Kidney glomerular epithelial cell (primary cell): ENCODE data around the gene CLIP1.
"Not testable (repeated sequence)": the region's sequence is repeated elsewhere in the genome, so short reads cannot be mapped to it uniquely, and the experiment has no call there.

Source experiments
- DNase-seq: peaks from one replicate; lab custom pipeline; 2025; lab: John Stamatoyannopoulos, UW

The CLIP1 gene

DNA sequence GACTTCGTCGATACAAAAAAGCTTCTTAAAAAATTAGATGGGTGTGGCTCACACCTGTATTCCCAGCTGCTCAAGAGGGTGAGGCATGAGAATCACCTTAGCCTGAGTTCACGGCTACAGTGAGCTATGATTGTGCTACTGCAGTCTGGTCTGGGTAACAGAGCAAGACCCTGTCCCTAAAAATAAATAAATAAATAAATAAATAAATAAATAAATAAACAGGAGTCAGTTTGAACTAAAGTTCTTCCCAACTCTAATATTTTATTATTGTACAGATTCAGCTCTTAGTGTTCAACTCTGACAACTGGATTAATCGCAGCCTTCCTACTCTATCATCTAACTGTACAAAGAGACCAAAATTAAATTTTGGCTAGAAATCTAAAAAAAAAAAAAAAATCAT lies 12.7 kb upstream of the CLIP1 start:
- DNase-seq: no peak

DNA sequence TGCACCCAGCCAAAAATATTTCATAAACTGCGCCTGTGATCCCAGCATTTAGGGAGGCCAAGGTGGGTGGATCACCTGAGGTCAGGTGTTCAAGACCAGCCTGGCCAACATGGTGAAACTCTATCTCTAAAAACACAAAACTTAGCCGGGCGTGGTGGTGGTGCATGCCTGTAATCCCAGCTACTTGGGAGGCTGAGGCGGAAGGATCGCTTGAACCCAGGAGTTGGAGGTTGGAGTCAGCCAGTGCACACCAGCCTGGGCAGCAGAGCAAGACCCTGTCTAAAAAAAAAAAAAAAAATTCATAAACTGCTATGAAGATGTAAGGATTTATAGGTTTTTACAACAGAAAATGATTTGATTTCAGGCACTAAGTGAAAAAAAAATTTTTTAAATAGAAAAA lies 6.6 kb upstream of the CLIP1 start:
- DNase-seq: not testable (repeated sequence)

- DNase-seq: no peak
Observed at GRCh38 chr12:122427403-122427802, 4.9 kb upstream of the CLIP1 start.

GRCh38 chr12:122423258-122424165 lies 1.0 kb upstream of the CLIP1 start:
- DNase-seq: peak; percentile 29

DNA sequence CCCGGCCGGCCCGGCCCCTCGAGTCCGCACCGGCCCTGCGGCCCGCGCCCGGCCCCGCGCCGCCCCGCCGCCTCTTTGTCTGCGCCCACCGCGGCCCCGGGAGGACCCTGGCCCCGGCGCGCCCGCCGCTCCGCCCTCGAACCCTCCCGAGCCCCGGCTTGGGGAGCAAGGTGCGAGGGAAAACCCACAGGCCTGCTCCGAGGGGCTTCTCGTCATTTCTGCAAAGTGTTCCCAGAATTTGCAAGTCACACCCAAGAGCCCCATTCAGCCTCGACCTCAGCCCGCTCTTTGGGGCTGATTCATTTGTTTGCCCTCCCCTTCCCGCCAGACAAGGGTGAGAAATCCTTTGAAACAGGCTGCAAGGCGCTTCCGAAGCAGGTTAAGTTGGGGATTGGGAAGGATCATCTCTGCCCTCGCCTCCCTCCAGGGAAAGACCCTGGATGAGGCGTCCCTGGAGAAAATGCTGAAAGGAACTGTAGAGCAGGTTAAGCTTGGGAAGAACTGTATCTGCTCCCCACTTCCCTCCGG lies 325 bp upstream of the CLIP1 start:
- no peak for DNase-seq

- DNase-seq: no peak
Observed at GRCh38 chr12:122421187-122421820, 1.2 kb downstream of the CLIP1 start.

GRCh38 chr12:122420471-122421162 lies 1.9 kb downstream of the CLIP1 start:
- no peak for DNase-seq

DNA sequence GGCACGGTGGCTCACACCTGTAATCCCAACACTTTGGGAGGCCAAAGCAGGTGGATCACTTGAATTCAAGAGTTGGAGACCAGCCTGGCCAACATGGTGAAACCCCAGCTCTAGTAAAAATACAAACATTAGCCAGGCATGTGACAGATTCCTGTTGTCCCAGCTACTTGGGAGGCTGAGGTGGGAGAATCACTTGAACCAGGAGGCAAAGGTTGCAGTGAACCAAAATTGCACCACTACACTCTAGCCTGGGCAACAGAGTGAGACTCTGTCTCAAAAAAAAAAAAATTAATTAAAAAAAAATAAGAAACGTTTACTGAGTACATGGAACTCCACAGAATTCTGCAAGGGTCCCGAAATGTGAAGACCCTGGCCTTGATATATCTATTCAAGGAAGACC lies 3.4 kb downstream of the CLIP1 start:
- DNase-seq: not testable (repeated sequence)

DNA sequence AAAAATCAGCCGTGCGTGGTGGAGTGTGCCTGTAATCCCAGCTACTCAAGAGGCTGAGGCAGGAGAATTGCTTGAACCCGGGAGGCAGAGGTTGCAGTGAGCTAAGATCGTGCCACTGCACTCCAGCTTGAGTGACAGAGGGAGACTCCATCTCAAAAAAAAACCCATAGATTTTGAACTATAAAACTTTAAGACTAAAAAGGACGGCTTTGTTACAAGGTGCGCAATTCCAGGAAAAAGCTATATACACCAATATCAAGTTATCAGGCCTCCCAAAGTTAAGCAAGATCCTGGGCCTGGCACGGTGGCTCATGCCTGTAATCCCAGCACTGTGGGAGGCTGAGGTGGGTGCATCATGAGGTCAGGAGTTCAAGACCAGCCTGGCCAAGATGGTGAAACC lies 6.8 kb downstream of the CLIP1 start:
- not testable (repeated sequence) for DNase-seq

GRCh38 chr12:122413516-122414404 lies 8.7 kb downstream of the CLIP1 start:
- no peak for DNase-seq

DNA sequence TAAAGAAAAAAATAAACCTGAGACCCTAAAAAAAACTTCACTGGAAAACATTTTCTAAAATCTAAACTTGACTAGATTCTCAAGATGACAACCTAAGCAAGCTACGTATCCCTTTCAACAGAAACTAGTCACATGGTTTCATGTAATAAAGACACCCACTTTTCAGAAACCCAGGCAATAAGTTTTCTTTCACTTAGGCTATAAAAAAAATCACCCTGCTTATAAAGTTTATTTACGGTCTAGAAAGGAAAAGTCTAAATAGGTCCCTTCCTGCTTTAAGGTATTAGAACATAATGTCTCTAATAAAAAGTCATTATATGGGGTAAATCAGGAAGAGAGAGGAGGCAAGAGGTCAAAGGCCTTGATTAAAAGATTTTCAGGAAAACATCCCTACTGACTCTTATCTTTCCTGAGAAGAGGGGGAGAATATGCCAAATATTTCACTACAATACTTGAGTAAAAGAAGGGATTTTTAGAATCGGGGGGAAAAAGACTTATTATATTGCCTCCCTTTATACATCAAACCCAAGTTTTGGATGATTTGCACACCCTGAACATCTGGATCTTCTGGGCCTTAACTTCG lies 9.5 kb downstream of the CLIP1 start:
- DNase-seq: no peak

DNA sequence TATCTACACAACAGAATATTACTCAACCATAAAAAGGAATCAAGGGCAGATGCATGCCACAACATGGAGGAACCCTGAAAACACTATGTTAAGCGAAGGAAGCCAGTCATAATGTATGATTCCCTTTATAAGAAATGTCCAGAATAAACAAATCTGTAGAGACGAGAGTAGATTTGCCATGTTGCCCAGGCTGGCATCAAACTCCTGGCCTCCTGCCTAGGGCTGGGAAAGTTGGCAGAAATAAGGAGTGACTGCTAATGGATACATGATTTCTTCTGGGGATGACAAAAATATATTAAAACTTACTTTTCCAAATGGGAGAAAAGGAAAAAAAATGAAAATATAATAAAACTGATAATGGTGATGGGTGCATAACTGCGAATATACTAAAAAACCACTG lies 10.9 kb downstream of the CLIP1 start:
- no peak for DNase-seq

GRCh38 chr12:122407208-122407607 lies 15.3 kb downstream of the CLIP1 start:
- no peak for DNase-seq

DNA sequence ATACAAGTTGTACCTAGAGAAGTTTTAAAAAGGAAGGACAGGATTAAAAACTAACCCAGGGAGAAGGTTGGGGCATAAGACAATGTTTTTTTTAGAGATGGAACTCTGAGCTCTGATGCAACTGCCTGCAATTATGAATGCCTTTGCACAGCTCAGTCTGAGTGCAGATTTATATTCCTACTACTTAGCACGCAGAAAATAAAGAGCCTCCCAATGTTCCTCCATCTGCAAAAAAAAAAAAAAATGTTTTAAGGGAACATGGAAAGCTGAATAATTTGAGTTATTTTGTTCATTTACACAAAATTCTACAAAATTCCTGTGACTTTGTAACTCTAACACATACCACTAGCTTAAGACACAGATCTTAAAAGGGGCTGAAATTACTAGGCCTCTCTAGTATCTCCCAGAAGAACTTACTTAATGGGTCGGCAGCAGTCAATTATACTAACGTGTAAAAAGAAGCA lies 15.7 kb downstream of the CLIP1 start:
- no peak for DNase-seq

- DNase-seq: no peak
Observed at GRCh38 chr12:122403831-122404230, 18.6 kb downstream of the CLIP1 start.

DNA sequence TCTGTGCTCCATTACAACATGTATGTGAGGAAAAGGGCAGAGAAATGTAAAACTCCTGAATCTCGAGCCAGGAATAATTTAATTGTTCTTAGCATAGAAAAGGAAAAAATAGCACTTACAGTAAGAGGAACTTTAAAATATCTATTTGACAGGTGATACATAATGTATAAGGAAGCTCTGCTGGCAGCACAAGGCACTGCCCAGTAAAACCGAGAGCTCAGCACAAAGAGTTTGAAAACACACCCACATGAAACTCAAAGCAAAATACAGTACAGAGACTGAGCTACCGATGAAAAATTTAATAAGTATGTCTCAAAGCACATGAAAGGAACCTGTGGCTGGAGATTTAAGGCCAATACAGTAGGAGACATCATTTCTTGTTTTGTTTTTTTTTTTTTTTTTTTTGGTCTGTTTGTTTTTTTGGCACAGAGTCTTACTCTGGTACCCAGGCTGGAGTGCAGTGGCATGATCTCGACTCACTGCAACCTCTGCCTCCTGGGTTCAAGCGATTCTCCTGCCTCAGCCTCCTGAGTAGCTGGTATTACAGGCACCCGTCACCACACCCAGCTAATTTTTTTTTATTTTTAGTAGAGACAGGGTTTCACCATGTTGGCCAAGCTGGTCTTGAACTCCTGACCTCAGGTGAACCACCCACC lies 19.2 kb downstream of the CLIP1 start:
- no peak for DNase-seq

- no peak for DNase-seq
Observed at GRCh38 chr12:122402264-122402663, 20.2 kb downstream of the CLIP1 start.

DNA sequence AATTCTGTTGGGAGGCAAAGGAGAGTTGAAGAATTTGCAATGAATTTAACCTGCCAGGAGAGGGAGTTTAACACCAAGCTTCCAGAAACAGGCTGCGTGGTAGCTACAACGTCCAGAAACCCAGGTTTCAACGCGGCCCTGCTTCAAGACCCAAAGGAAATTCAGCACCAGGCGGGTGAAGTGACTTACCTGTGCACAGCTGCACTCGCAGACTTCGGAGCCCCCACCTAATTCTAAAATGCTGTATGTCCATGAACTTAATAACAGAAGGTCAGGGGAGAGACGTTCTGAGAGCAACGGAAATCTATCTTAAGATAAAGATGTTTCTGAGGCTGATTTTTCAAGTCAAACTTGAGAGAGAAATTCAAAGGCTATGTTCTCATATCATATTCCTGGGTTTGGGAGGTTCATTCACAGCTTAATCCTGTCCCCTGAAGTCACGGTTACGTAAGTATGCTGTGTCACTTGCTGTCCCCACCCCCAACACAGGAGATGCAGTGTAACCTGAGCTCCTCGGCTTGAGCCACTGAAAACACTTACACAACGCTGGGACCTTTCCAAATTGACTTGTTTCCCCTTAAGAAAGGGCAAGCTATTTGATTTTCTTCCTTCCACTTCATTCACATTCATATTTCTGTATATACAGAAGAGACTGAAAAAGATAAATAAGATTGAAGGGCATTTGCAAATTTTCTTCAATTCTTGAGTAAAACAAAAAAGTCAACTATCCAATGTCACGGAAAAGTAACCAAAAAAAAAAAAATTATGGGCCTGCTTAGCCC lies 22.7 kb downstream of the CLIP1 start:
- DNase-seq: peak; percentile 72

- no peak for DNase-seq
Observed at GRCh38 chr12:122399254-122399591, 23.2 kb downstream of the CLIP1 start.

- not testable (repeated sequence) for DNase-seq
Observed at GRCh38 chr12:122397981-122398380, 24.5 kb downstream of the CLIP1 start.
